ENCODE results near the gene CDH13. TPM values are rescaled to one million over a fixed set of nuclear protein-coding genes. Genes with fewer than 3 reads are reported as not detected.

CDH13 gene
- total and polyA plus RNA-seq, 9 of the 15 experiments (the other 6 are each of a cell fraction or from before 2014, with no cell fraction given), result 0.03 TPM; not detected in 8

GRCh38 chr16:83720213-83720612 is 1093.4 kb downstream of the CDH13 start:
- Histone ChIP-seq H4K20me1 (replicated peaks; ENCODE audit: control insufficient read depth, insufficient read depth, low read length) (no peaks in the 10 kb centered on the region), H3K4me3 (no peak overlapping the region), H3K4me1 (replicated peaks in 1 of 2; ENCODE audit: control insufficient read depth in 2 of 2, insufficient read depth in 2 of 2, low read length in 2 of 2) (no peaks in the 10 kb centered on the region), H3K9ac (ENCODE audit: insufficient read depth in 1 of 2, low read depth in 2 of 2, low read length in 2 of 2) (no peak overlapping the region), H3K4me2 (ENCODE audit: insufficient read depth, low read length) (no peak overlapping the region), H3K9me3 (replicated peaks; ENCODE audit: control insufficient read depth, insufficient read depth, low read depth, low read length) (no peaks in the 10 kb centered on the region), H3K79me2 (ENCODE audit: control insufficient read depth, insufficient read depth, low read length) (no peaks in the 10 kb centered on the region), H3K27me3 (ENCODE audit: control insufficient read depth in 2 of 2, insufficient read depth in 2 of 2, low read length in 2 of 2) (peaks cover 0 to 9% of the 10 kb centered on the region in 2 experiments; a peak in 2 of 5 replicates), H3K27ac (ENCODE audit: extremely low read depth, low read depth, low read length) (no peak overlapping the region), H2AFZ (ENCODE audit: low read depth, low read length) (no peak overlapping the region), H3K36me3 (ENCODE audit: control insufficient read depth, insufficient read depth, low read length) (no peaks in the 10 kb centered on the region), H3K9me1 (ENCODE audit: control insufficient read depth, insufficient read depth, low read length) (no peaks in the 10 kb centered on the region)
- DNase-seq (ENCODE audit: extremely low read depth in 1 of 4, low spot score in 3 of 4) (no peak), ATAC-seq (no peak), FAIRE-seq (no peak)
- CTCF ChIA-PET (ENCODE audit: low intra/inter-chr PET ratio), result no interaction called here
- POLR2A ChIA-PET, result no interaction called here
- 1% methylated on average over 5 of the region's 5 CpGs for WGBS (ENCODE audit: insufficient coverage, low coverage, missing lambda C conversion rate)
- TF ChIP-seq, protein P1, sequence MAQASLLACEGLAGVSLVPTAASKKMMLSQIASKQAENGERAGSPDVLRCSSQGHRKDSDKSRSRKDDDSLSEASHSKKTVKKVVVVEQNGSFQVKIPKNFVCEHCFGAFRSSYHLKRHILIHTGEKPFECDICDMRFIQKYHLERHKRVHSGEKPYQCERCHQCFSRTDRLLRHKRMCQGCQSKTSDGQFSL (CRISPR knock-in tag; IDR thresholded peaks at IDR 0.05), result no peak
- TF ChIP-seq, protein P1 (tag; IDR thresholded peaks at IDR 0.05), result no peak
- TF ChIP-seq ZNF121 (CRISPR knock-in tag; conservative IDR thresholded peaks at IDR 0.05) (peak; percentile 24; the same call in 1 of the 2 replicates), POLR2AphosphoS2 (IDR thresholded peaks at IDR 0.05; ENCODE audit: low read length) (no peak), ZNF778 (CRISPR knock-in tag; IDR thresholded peaks at IDR 0.05) (no peak), ZNF316 (IDR thresholded peaks at IDR 0.05) (peak; percentile 35; the same call in 1 of the 2 replicates), ZKSCAN8 (CRISPR knock-in tag; IDR thresholded peaks at IDR 0.05) (peak; percentile 68; the same call in 1 of the 2 replicates)
- TF ChIP-seq, protein P2, sequence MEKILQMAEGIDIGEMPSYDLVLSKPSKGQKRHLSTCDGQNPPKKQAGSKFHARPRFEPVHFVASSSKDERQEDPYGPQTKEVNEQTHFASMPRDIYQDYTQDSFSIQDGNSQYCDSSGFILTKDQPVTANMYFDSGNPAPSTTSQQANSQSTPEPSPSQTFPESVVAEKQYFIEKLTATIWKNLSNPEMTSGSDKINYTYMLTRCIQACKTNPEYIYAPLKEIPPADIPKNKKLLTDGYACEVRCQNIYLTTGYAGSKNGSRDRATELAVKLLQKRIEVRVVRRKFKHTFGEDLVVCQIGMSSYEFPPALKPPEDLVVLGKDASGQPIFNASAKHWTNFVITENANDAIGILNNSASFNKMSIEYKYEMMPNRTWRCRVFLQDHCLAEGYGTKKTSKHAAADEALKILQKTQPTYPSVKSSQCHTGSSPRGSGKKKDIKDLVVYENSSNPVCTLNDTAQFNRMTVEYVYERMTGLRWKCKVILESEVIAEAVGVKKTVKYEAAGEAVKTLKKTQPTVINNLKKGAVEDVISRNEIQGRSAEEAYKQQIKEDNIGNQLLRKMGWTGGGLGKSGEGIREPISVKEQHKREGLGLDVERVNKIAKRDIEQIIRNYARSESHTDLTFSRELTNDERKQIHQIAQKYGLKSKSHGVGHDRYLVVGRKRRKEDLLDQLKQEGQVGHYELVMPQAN (IDR thresholded peaks at IDR 0.05; ENCODE audit: borderline replicate concordance), result no peak
- in situ Hi-C loops (cut with MboI), result no loop called here
- BruUV-seq (replicated peaks), result no TSS peak
- intact Hi-C loops (cut with micrococcal nuclease), result no loop called here

All from K562 (cell line).